Activated T-helper 2 cell treated with anti-CD3 and anti-CD28 coated beads, Interferon-gamma antibody, Interleukin-2, Interleukin-4, amounts not matched to agents 10 μg/mL and 5 μg/mL and 100 μg/mL, durations not matched to agents 14 hours and 24 hours and 36 hours (primary cell): ENCODE measurements around the gene CLIC3. TPM values are rescaled to one million over a fixed set of nuclear protein-coding genes. Genes with fewer than 3 reads are reported as not detected.
A peak's percentile ranks its signal among the peaks of the same experiment; 100 is the strongest.

Experiments used
- DNase-seq: peaks from one replicate; pipeline ENCODE4 v3.0.0; 2021; ENCODE audit warnings: low spot score
- H3K27ac Mint-ChIP-seq: one replicate; pipeline ENCODE4 v1.8.0; 2021; ENCODE audit warnings: mixed read lengths
- H3K27me3 Mint-ChIP-seq: one replicate; pipeline ENCODE4 v1.8.0; 2021; ENCODE audit warnings: low read depth, mixed read lengths
- H3K36me3 Mint-ChIP-seq: one replicate; pipeline ENCODE4 v1.8.0; 2021; ENCODE audit warnings: low read depth, mixed read lengths
- H3K4me1 Mint-ChIP-seq: one replicate; pipeline ENCODE4 v1.8.0; 2021; ENCODE audit warnings: low read depth, mixed read lengths
- H3K4me3 Mint-ChIP-seq: one replicate; pipeline ENCODE4 v1.8.0; 2021; ENCODE audit warnings: low read depth, mild to moderate bottlenecking, moderate library complexity, mixed read lengths
- H3K9me3 Mint-ChIP-seq: one replicate; pipeline ENCODE4 v1.8.0; 2021; ENCODE audit warnings: mixed read lengths
- intact Hi-C: fragments of 100-400 bp; cut with micrococcal nuclease; formaldehyde crosslinking; loops from one replicate; pipeline ENCODE4 v1.15.1; 2023
- total RNA-seq: library from RNA; stranded (reverse); gene quantifications from 2 replicates; pipeline ENCODE4 v1.2.3, GENCODE V29; 2022

The CLIC3 gene
- total RNA-seq, 1 donor from 2014 or later: not detected

GRCh38 chr9:136968333-136969127, 27.8 kb downstream of the CLIC3 start:
- H3K36me3 Mint-ChIP-seq: no peaks in the 10 kb centered on the region
- H3K27ac Mint-ChIP-seq: no peak overlapping the region
- peaks cover 2% of the 10 kb centered on the region for H3K27me3 Mint-ChIP-seq
- DNase-seq: no peak
- no peak overlapping the region for H3K4me3 Mint-ChIP-seq
- peaks cover 10% of the 10 kb centered on the region for H3K4me1 Mint-ChIP-seq
- intact Hi-C loops: no loop called here
- no peaks in the 10 kb centered on the region for H3K9me3 Mint-ChIP-seq

- peak overlapping the region; percentile 64 for H3K4me3 Mint-ChIP-seq
- peaks cover 2% of the 10 kb centered on the region for H3K27me3 Mint-ChIP-seq
- DNase-seq: no peak
- intact Hi-C loops: no loop called here
- no peaks in the 10 kb centered on the region for H3K9me3 Mint-ChIP-seq
- no peaks in the 10 kb centered on the region for H3K36me3 Mint-ChIP-seq
- peaks cover 10% of the 10 kb centered on the region for H3K4me1 Mint-ChIP-seq
- H3K27ac Mint-ChIP-seq: no peak overlapping the region
Measured at GRCh38 chr9:136965771-136966484, 30.4 kb downstream of the CLIC3 start.

GRCh38 chr9:136964833-136965422, 31.4 kb downstream of the CLIC3 start:
- H3K4me1 Mint-ChIP-seq: peaks cover 10% of the 10 kb centered on the region
- intact Hi-C loops: no loop called here
- H3K9me3 Mint-ChIP-seq: no peaks in the 10 kb centered on the region
- peaks cover 2% of the 10 kb centered on the region for H3K27me3 Mint-ChIP-seq
- H3K4me3 Mint-ChIP-seq: no peak overlapping the region
- H3K36me3 Mint-ChIP-seq: no peaks in the 10 kb centered on the region
- no peak for DNase-seq
- H3K27ac Mint-ChIP-seq: no peak overlapping the region

- DNase-seq: no peak
- Mint-ChIP-seq H3K27me3 (peaks cover 2% of the 10 kb centered on the region), H3K36me3 (no peaks in the 10 kb centered on the region), H3K4me3 (no peak overlapping the region), H3K9me3 (no peaks in the 10 kb centered on the region), H3K27ac (no peak overlapping the region), H3K4me1 (peaks cover 10% of the 10 kb centered on the region)
- intact Hi-C loops: no loop called here
Measured at GRCh38 chr9:136964171-136964689, 32.1 kb downstream of the CLIC3 start.

GRCh38 chr9:136963751-136964150, 32.6 kb downstream of the CLIC3 start:
- no peak for DNase-seq
- intact Hi-C loops: no loop called here
- no peaks in the 10 kb centered on the region for H3K36me3 Mint-ChIP-seq
- H3K4me1 Mint-ChIP-seq: peaks cover 10% of the 10 kb centered on the region
- H3K4me3 Mint-ChIP-seq: no peak overlapping the region
- H3K27ac Mint-ChIP-seq: no peak overlapping the region
- H3K27me3 Mint-ChIP-seq: peaks cover 2% of the 10 kb centered on the region
- H3K9me3 Mint-ChIP-seq: no peaks in the 10 kb centered on the region

GRCh38 chr9:136963341-136963740, 33.0 kb downstream of the CLIC3 start:
- H3K4me3 Mint-ChIP-seq: no peak overlapping the region
- H3K36me3 Mint-ChIP-seq: no peaks in the 10 kb centered on the region
- no peaks in the 10 kb centered on the region for H3K9me3 Mint-ChIP-seq
- H3K27me3 Mint-ChIP-seq: peaks cover 2% of the 10 kb centered on the region
- peaks cover 10% of the 10 kb centered on the region for H3K4me1 Mint-ChIP-seq
- H3K27ac Mint-ChIP-seq: no peak overlapping the region
- intact Hi-C loops: no loop called here
- DNase-seq: no peak

- DNase-seq: no peak
- peaks cover 2% of the 10 kb centered on the region for H3K27me3 Mint-ChIP-seq
- H3K4me1 Mint-ChIP-seq: peaks cover 10% of the 10 kb centered on the region
- no peak overlapping the region for H3K4me3 Mint-ChIP-seq
- no peaks in the 10 kb centered on the region for H3K36me3 Mint-ChIP-seq
- H3K27ac Mint-ChIP-seq: no peak overlapping the region
- no peaks in the 10 kb centered on the region for H3K9me3 Mint-ChIP-seq
- intact Hi-C loops: no loop called here
Measured at GRCh38 chr9:136962701-136963248, 33.6 kb downstream of the CLIC3 start.

- intact Hi-C loops: no loop called here
- Mint-ChIP-seq H3K36me3 (no peaks in the 10 kb centered on the region), H3K9me3 (no peaks in the 10 kb centered on the region), H3K27me3 (peaks cover 2% of the 10 kb centered on the region), H3K4me1 (peaks cover 10% of the 10 kb centered on the region), H3K27ac (no peak overlapping the region), H3K4me3 (no peak overlapping the region)
- no peak for DNase-seq
Measured at GRCh38 chr9:136962163-136962562, 34.2 kb downstream of the CLIC3 start.

GRCh38 chr9:136961279-136962065, 34.9 kb downstream of the CLIC3 start:
- peaks cover 5% of the 10 kb centered on the region for H3K9me3 Mint-ChIP-seq
- H3K4me1 Mint-ChIP-seq: peaks cover 10% of the 10 kb centered on the region
- H3K36me3 Mint-ChIP-seq: no peaks in the 10 kb centered on the region
- no peak overlapping the region for H3K27ac Mint-ChIP-seq
- intact Hi-C loops: no loop called here
- no peak overlapping the region for H3K4me3 Mint-ChIP-seq
- peaks cover 2% of the 10 kb centered on the region for H3K27me3 Mint-ChIP-seq
- no peak for DNase-seq

GRCh38 chr9:136960938-136961275, 35.5 kb downstream of the CLIC3 start:
- no peak for DNase-seq
- Mint-ChIP-seq H3K36me3 (no peaks in the 10 kb centered on the region), H3K9me3 (peaks cover 9% of the 10 kb centered on the region), H3K4me1 (peaks cover 7% of the 10 kb centered on the region), H3K27me3 (peaks cover 2% of the 10 kb centered on the region), H3K4me3 (no peak overlapping the region), H3K27ac (no peak overlapping the region)
- intact Hi-C loops: no loop called here

- H3K4me3 Mint-ChIP-seq: no peak overlapping the region
- peaks cover 9% of the 10 kb centered on the region for H3K9me3 Mint-ChIP-seq
- no peak for DNase-seq
- no peaks in the 10 kb centered on the region for H3K27me3 Mint-ChIP-seq
- H3K36me3 Mint-ChIP-seq: no peaks in the 10 kb centered on the region
- no peak overlapping the region for H3K27ac Mint-ChIP-seq
- H3K4me1 Mint-ChIP-seq: peaks cover 4% of the 10 kb centered on the region
- intact Hi-C loops: no loop called here
Measured at GRCh38 chr9:136960212-136960937, 36.0 kb downstream of the CLIC3 start.
